Superior temporal gyrus (tissue), 1 donor: ENCODE data around the gene LYRM4.

Experiments used
- DNase-seq: peaks from one replicate; pipeline ENCODE4 v3.0.0-alpha.2; 2016; ENCODE audit errors: extremely low spot score

Gene LYRM4

GRCh38 chr6:5246141-5247097, 14.3 kb downstream of the LYRM4 start:
- no peak for DNase-seq

GRCh38 chr6:5243069-5243468, 17.7 kb downstream of the LYRM4 start:
- no peak for DNase-seq

DNA sequence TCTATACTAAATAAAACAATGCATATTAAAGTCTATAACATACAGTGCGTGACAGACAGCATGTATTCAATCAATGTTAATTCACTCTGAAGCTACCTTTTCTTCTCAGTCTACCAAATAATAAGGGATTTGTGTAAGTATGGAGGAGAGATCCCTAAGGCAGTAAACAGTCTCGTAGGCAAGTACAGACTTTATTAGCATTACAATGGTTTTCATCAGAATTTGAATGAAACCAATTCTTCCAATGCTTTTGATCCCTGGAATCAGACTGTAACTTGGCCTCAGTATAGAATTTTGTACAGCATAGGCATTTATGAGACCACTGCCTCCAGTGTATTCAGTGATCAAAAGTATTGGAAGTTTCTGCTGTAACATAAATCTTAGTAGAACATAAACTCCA, 19.5 kb downstream of the LYRM4 start:
- DNase-seq, result no peak

- no peak for DNase-seq
Measured at GRCh38 chr6:5238336-5238735, 22.4 kb downstream of the LYRM4 start.

DNA sequence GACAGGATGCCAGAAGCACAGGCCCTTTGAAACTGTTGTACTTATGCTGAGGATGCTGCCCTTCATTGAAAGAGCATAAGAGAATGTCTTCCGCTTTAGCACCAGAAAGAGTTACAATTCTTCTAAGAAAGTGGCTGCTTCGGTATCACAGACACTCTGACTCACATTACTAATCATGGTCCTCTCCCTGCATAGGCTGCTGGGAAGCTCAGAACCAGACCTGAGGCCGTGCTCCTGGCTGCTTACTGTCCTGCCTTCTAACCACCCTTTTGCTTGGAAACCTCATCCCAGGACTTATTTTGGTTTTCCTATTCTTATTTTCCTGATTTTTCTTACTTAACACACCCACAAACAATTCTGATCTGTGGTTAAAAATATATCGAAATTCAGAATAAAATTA, 22.9 kb downstream of the LYRM4 start:
- no peak for DNase-seq

DNA sequence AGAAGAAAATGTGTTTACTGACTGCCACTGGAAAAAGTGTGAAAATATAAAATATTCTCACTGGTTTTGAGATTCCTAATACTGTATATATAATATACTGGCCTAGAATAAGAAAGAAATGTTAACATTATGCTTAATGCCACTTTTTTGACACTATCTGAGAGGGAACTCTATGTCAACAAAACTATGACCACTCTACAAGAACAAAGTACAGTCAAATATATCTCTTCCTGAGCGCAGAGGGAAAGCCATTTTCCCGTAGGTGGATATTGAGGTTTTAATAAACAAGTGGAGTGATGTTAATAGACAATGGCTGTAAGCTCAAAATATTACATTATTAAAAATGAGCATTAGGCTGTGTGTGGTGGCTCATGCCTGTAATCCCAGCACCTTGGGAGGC, 24.9 kb downstream of the LYRM4 start:
- DNase-seq, result no peak

DNA sequence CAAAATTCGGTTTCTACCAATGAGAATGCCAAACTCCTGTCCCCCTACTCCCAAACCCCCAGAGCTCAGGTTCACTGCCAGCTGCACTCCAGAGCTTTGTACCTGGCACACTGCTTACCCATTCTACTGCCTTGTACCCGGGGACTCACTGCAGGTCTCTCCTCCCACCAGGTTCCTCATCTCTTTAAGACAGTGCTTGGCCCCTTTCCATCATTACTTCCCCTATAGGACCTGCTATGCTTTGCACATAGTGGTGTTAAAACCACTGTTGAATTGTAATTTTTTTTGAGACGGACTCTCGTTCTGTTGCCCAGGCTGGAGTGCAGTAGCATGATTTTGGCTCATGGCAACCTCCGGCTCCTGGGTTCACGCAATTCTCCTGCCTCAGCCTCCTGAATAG, 25.9 kb downstream of the LYRM4 start:
- no peak for DNase-seq

GRCh38 chr6:5231289-5231688, 29.5 kb downstream of the LYRM4 start:
- DNase-seq, result peak; percentile 53

DNA sequence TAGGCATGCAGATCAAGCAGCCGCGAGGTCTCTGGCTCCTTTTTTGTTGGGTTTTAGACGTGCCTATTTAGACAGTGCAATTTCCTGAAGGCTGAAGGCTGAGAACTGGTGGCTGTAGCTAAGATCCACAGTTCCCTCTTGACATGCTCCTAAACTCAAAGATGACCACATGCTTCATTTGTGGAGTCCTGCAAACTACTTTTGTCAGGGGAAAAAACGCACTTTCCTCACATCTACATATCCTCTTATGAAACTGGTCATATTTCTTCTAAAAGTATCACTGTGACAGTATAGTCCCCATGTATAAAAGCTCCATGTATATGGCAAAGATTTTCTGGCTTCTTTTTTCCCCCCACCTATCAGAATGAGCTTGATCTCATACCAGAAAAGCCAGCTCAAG, 30.7 kb downstream of the LYRM4 start:
- DNase-seq, result no peak

GRCh38 chr6:5229356-5229755, 31.4 kb downstream of the LYRM4 start:
- no peak for DNase-seq

DNA sequence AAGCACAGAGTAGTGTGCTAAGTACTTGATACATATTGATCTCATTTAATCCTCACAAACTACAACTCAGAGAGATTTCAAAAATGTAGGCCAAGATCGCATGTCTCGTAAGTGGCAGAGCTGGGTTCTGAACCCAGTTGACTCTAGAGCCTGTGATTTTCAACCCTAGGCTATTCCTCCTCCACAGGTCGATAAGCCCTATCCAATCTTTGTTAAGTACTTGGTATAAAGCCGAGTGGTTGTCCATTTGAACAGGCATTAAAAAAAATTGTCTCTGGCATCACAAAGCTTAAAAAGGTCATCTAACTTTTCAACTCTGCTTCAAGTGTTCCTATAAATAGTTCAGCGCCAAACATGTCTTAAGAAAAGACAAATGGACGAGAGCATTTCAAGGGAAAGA, 37.4 kb downstream of the LYRM4 start:
- DNase-seq, result no peak

GRCh38 chr6:5220443-5220842, 40.3 kb downstream of the LYRM4 start:
- DNase-seq, result no peak

GRCh38 chr6:5219011-5219691, 41.6 kb downstream of the LYRM4 start:
- DNase-seq, result no peak

- DNase-seq, result no peak
Measured at GRCh38 chr6:5217356-5217755, 43.4 kb downstream of the LYRM4 start.

DNA sequence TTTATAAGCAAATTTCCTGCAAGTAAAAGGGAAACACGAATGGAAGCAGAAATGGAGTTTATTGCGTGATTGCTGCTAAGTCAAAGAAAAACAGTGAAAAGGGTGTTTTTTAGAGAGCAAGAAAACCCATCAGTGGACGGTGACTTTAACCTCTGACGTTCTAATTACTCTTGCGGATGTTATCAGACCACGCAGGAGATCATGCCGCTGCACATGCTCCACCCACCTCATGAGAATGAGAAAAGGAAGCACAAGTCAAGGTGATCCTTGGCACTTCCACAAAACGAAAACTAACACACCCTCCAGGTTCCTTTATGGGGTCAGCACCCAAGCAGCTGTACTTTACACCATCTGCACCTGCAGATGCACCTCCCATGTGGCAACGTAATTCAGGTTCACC, 45.0 kb downstream of the LYRM4 start:
- DNase-seq, result no peak

GRCh38 chr6:5215159-5215558, 45.6 kb downstream of the LYRM4 start:
- DNase-seq, result no peak

GRCh38 chr6:5214570-5215052, 46.1 kb downstream of the LYRM4 start:
- peak; percentile 79 for DNase-seq

GRCh38 chr6:5213836-5214235, 46.9 kb downstream of the LYRM4 start:
- no peak for DNase-seq

GRCh38 chr6:5211492-5211891, 49.3 kb downstream of the LYRM4 start:
- DNase-seq, result no peak

DNA sequence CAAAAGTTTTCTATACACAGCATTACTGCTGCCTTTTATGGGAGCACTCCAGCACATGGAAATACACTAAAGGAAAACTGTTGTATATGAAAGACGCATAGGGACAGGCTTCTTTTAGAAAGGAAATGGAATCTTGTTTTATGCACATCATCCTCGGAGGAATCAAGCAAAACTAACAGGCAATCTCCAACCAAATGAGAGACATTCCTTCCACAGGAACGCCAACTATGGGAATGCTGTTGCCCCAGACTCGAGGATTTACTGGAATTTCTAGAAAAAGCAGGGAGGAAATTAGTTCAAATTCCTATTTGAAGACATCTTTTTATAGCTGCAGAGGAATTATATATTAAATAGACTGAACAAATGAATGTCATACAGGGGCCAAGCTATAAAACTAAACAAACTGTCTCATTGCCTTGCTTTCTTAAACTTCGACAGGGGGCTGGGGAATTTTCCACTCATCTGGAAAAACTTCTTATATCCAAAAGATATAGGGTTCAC, 52.2 kb downstream of the LYRM4 start:
- DNase-seq, result no peak

DNA sequence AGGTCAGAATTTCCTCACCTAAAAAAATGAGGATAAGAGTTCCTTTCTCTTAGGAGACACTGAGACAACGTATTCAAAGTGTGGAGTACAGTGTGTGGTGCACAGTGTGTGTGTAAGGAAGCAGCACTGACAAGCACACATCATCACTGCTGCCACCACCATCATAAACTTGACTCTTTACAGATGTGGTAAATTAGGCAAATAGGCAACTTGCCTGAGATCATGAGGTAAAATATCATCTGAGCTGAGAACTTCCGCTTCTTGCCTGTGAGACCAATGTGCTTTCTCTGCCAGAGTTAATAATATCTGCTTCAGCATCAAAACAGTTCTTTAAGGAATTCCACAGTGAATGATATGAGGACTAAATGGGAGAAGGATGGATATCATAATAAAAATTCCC, 52.7 kb downstream of the LYRM4 start:
- DNase-seq, result no peak

- no peak for DNase-seq
Measured at GRCh38 chr6:5206920-5207561, 53.7 kb downstream of the LYRM4 start.
